GM18951 (cell line): ENCODE measurements around the gene MAPKAPK2.
"Not testable (repeated sequence)": the region's sequence is repeated elsewhere in the genome, so short reads cannot be mapped to it uniquely, and the experiment has no call there.

Source experiments
- POLR2A ChIP-seq: IDR thresholded peaks from 4 replicates; pipeline ENCODE4 v1.6.1; 2011; ENCODE audit warnings: mild to moderate bottlenecking; ENCODE audit not compliant: insufficient read length, insufficient read depth; ENCODE audit errors: extremely low read depth
- in situ Hi-C: fragments of 300-500 bp; cut with MboI; formaldehyde crosslinking; loops from one replicate; pipeline ENCODE4 v1.12.0; 2022; ENCODE audit warnings: low sequenced_read_pairs, mixed read lengths, inconsistent platforms; ENCODE audit not compliant: unreplicated experiment

MAPKAPK2 gene

GRCh38 chr1:206745301-206745700 lies 60.6 kb downstream of the MAPKAPK2 start:
- in situ Hi-C loops, result no loop called here
- TF ChIP-seq POLR2A, result no peak

GRCh38 chr1:206748348-206749030 lies 63.8 kb downstream of the MAPKAPK2 start:
- TF ChIP-seq POLR2A, result no peak
- in situ Hi-C loops, result no loop called here

DNA sequence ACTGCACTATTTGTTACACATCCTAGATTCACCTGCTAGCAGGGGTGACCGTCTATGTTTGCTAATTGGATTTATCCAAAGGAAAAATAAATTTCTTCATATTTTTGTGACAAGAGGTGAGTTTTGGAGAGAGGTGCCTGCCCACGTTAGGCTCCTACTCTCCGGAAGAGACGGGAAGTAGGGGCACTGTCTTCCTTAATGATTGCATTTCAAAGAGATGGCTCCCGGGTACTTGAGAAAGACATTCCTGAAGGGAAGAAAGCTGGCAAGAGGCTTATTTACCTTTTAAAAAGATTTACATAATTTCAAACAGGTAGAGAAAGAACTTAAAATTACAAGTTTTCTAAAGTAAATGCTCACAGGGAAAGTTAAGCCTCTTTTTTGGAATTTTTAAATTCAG lies 67.2 kb downstream of the MAPKAPK2 start:
- in situ Hi-C loops, result no loop called here
- TF ChIP-seq POLR2A, result no peak

- no peak for TF ChIP-seq POLR2A
- in situ Hi-C loops, result no loop called here
Measured at GRCh38 chr1:206752481-206752880, 67.8 kb downstream of the MAPKAPK2 start.

DNA sequence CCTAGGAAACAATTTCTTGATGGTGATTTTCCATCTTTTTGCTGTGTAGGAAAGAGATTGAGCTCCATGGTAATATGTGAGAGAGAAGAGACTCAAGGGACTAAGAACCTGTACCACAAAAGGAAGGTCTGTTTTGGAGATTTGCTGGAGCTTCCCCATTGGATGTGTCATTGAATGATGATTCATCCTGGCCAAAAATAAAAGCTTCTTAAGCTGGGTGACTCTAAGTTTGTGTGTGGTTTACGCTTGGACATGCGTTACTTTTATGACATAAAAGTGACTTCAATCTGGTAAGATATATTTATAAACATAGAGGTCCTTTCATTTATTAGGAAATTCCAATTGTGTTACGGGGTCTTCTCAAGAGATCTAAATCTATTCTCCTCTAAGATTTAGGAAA lies 68.4 kb downstream of the MAPKAPK2 start:
- no peak for TF ChIP-seq POLR2A
- in situ Hi-C loops, result no loop called here

GRCh38 chr1:206754011-206754410 lies 69.3 kb downstream of the MAPKAPK2 start:
- TF ChIP-seq POLR2A, result no peak
- in situ Hi-C loops, result no loop called here

DNA sequence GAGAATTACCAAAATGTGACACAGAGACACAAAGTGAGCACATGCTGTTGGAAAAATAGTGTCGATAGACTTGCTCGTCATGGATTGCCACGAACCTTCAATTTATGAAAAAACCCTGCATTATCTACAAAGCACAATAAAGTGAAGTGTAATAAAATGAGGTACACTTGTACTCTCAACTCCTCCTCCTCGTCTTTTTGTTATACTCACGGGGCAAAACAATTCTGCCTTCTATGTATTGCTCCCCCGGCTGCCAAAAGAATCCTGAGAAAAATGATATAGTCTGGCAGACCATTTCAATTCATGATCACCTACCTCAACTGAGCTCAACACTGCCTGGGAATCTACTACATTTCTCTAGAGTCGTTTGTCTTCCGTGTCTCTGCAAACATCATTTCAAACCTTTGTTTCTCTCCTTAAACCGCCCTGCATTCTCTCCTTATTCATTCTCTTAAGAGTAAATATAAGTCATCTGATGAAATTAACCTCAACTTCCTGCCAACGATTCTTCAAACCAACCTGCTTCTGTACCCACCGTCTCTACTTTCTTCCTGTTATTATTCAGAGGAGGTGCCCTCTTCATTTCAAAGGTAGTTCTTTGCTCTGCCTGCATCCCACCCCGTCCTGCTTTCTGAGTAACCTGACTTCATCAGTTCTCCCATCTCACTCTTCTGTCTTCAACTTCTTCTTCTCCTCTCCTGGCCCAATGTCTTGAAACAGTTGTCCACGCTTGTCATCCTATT lies 73.0 kb downstream of the MAPKAPK2 start:
- no peak for TF ChIP-seq POLR2A
- in situ Hi-C loops, result no loop called here

DNA sequence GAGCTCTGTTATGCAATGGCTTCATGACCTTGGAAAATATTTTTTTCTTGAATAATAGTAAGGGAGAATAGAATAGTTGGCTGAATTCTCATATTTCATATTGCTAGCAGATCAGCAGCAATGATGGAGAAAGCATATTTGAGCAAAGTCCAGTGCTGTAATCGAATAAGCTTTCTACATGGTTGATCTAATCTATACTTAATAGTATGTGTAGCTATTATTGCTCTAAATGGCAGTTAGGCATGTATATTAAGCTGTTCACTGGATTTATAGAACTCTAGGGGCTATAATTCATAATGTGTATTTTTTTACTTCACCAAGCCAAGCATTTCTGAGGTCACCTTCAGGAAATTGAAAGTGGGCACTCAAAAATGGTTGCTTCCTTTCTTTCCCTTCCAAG lies 75.9 kb downstream of the MAPKAPK2 start:
- in situ Hi-C loops, result no loop called here
- TF ChIP-seq POLR2A, result no peak

DNA sequence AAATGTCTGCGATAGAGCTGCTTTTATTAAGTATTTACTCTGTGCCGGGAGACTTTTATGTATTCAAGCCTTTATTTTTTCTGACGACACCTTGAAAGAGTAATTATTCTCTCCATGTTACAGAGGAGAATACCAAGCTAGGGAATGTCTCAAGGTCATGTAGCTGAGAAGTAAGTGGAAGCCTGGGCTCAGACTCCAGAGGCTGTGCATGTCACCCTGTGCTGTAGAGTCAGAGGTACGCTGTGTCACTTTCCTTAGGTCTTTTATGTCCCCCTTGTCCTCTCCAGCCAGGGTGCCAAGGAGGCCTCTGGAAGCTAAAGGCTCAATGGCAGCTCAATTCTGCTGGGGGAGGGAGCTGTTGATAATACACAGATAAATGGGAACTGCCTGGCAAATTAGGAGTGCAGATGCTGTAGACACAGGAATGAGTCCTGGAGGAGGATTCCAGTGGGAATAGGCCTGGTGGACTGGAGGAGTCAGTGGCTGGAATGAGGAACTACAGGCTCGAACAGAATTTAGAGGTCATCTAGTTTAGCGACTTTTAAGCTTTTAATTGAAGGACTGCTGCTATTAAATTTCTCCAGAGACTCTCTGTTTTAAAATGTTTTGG lies 76.6 kb downstream of the MAPKAPK2 start:
- in situ Hi-C loops, result no loop called here
- no peak for TF ChIP-seq POLR2A

DNA sequence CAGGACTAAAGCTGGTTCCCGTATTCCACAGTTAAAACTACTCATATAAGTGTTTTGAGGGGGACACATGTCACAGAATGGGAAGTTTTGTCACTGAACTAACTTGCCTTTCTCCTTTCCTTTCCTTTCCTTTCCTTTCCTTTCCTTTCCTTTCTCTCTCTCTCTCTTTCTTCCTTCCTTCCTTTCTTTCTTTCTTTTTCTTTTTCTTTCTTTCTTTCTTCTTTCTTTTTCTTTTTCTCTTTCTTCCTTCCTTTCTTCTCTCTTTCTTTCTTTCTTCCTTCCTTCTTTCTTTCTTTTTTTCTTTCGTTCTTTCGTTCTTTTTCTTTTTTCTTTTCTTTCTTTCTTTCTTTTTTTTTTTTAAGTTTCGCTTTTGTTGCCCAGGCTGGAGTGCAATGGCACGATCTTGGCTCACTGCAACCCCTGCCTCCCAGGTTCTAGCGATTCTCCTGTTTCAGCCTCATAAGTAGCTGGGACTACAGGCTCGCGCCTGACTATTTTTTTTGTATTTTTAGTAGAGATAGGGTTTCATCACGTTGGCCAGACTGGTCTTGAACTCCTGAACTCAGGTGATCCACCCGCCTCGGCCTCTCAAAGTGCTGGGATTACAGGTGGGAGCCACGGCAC lies 78.1 kb downstream of the MAPKAPK2 start:
- in situ Hi-C loops, result not testable (repeated sequence)

GRCh38 chr1:206765771-206766170 lies 81.1 kb downstream of the MAPKAPK2 start:
- in situ Hi-C loops, result not testable (repeated sequence)

DNA sequence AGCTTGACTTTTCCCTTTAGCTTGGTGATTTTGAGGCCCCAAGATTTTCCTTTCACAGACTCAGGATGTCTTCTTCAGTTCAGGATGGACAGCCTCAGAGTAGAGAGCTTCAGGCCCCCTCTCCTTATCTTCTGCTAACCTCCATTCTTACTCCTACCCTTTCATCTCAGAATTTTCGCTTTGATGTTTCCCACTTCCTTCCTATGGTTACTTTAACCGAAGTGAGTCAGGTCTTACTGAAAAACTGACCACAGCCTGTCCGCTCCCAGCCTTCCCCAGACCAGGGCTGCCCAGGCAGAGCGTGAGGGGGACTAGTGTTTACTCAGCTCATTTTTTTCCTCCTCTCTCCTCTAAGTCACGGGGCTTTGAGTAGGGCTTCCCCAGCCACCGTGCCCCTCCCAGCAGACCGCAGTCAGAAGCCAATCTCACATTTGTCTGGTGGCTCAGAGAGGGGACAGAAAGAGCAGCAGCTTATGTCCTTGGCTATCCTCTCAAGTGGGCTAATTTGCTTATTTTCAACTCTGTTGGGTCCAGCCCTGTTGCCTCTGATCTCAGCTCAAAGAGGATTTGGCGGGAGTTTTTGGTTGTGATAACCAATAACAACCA lies 81.6 kb downstream of the MAPKAPK2 start:
- in situ Hi-C loops, result no loop called here
- no peak for TF ChIP-seq POLR2A
